Measurements from ENCODE around the gene STXBP3. TPM values are rescaled to one million over a fixed set of nuclear protein-coding genes. Genes with fewer than 3 reads are reported as not detected.
"Not testable (repeated sequence)": the region's sequence is repeated elsewhere in the genome, so short reads cannot be mapped to it uniquely, and the experiment has no call there.

Gene STXBP3
- total RNA-seq, 1 donor from 2014 or later, result 48.2 TPM

DNA sequence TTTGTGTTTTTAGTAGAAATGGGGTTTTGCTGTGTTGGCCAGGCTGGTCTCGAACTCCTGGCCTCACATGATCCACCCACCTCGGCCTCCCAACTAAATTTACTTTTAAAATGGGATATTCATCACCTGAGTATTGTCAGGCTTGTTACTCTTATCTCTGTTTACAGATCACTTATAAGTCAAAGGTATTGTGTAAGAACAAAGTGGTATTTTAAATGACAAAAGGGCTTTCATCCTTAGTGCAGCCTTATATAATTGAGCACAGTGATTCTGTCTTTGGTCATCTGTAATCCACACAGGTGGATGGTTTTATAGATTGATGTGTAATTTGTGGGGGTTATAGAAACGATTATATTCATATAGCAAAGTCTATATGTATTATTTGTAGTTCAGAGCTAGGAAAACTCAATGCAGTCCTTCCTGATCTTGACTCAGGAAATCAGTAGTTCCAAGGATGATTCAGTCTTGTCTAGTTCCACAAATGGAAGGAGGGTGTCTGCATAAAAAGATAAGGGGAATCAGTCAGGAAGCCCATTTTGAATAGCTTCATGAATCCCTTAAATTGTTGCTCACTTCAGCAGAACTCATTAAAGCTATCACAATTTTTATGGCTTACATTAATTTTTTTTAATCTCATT is 34.6 kb downstream of the STXBP3 start:
- Histone ChIP-seq H3K4me3 (ENCODE audit: low read depth, low read length) (no peak overlapping the region), H3K36me3 (ENCODE audit: control insufficient read depth, insufficient read depth, low read length) (peaks cover 1% of the 10 kb centered on the region), H3K27me3 (ENCODE audit: control insufficient read depth, insufficient read depth, low read length) (no peaks in the 10 kb centered on the region)
- DNase-seq (ENCODE audit: low read depth), result no peak
- TF ChIP-seq, protein P1, sequence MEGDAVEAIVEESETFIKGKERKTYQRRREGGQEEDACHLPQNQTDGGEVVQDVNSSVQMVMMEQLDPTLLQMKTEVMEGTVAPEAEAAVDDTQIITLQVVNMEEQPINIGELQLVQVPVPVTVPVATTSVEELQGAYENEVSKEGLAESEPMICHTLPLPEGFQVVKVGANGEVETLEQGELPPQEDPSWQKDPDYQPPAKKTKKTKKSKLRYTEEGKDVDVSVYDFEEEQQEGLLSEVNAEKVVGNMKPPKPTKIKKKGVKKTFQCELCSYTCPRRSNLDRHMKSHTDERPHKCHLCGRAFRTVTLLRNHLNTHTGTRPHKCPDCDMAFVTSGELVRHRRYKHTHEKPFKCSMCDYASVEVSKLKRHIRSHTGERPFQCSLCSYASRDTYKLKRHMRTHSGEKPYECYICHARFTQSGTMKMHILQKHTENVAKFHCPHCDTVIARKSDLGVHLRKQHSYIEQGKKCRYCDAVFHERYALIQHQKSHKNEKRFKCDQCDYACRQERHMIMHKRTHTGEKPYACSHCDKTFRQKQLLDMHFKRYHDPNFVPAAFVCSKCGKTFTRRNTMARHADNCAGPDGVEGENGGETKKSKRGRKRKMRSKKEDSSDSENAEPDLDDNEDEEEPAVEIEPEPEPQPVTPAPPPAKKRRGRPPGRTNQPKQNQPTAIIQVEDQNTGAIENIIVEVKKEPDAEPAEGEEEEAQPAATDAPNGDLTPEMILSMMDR (IDR thresholded peaks at IDR 0.05; ENCODE audit: insufficient read depth, low read length, poor library complexity, severe bottlenecking), result no peak

DNA sequence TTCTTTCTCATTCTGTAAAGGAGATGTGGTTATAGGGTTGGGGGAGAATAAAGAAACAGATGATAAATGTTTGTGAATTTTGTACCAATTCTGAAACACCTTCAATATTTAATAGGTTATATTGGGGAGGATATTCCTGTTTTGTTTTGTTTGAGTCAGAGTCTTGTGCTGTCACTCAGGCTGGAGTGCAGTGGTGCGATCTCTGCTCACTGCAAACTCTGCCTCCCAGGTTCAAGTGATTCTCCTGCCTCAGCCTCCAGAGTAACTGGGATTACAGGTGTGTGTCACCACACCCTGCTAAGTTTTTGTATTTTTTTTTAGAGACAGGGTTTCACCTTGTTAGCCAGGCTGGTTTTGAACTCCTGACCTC is 35.1 kb downstream of the STXBP3 start:
- DNase-seq (ENCODE audit: low read depth); H3K27me3 ChIP-seq (ENCODE audit: control insufficient read depth, insufficient read depth, low read length); H3K36me3 ChIP-seq (ENCODE audit: control insufficient read depth, insufficient read depth, low read length); H3K4me3 ChIP-seq (ENCODE audit: low read depth, low read length): not testable (repeated sequence)

DNA sequence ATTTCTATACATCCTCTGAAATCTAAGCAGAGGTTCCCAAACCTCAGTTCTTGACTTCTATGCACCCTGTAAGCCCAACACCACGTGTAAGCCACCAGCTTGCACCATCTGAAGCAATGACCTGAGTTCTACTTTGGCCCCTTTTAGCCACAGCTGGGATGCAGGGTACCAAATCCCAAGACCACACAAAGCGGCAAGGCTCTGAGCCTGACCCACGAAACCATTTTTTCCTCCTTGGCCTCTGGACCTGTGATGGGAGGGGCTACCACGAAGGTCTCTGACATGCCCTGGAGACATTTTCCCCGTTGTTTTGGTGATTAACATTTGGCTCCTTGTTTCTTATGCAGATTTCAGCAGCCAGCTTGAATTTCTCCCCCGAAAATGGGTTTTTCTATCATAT is 38.8 kb downstream of the STXBP3 start:
- H3K27me3 ChIP-seq (ENCODE audit: control insufficient read depth, insufficient read depth, low read length), result no peaks in the 10 kb centered on the region
- TF ChIP-seq, protein P1 (IDR thresholded peaks at IDR 0.05; ENCODE audit: insufficient read depth, low read length, poor library complexity, severe bottlenecking), result no peak
- H3K36me3 ChIP-seq (ENCODE audit: control insufficient read depth, insufficient read depth, low read length), result peaks cover 1% of the 10 kb centered on the region
- no peak overlapping the region for H3K4me3 ChIP-seq (ENCODE audit: low read depth, low read length)
- DNase-seq (ENCODE audit: low read depth), result no peak

DNA sequence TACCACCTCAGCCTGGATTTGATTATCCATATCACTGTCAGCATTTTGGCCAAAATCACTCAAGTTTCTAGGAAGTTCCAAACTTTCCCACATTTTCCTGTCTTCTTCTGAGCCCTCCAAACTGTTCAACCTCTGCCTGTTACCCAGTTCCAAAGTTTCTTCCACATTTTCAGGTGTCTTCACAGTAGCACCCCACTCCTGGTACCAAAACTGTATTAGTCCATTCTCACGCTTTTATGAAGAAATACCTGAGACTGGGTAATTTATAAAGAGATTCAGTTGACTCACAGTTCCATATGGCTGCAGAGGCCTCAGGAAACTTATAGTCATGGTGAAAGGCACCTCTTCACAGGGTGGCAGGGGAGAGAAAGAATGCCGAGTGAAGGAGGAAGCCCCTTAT is 39.4 kb downstream of the STXBP3 start:
- Histone ChIP-seq H3K4me3 (ENCODE audit: low read depth, low read length) (no peak overlapping the region), H3K36me3 (ENCODE audit: control insufficient read depth, insufficient read depth, low read length) (peaks cover 1% of the 10 kb centered on the region), H3K27me3 (ENCODE audit: control insufficient read depth, insufficient read depth, low read length) (no peaks in the 10 kb centered on the region)
- TF ChIP-seq, protein P1 (IDR thresholded peaks at IDR 0.05; ENCODE audit: insufficient read depth, low read length, poor library complexity, severe bottlenecking), result no peak
- DNase-seq (ENCODE audit: low read depth), result no peak

DNA sequence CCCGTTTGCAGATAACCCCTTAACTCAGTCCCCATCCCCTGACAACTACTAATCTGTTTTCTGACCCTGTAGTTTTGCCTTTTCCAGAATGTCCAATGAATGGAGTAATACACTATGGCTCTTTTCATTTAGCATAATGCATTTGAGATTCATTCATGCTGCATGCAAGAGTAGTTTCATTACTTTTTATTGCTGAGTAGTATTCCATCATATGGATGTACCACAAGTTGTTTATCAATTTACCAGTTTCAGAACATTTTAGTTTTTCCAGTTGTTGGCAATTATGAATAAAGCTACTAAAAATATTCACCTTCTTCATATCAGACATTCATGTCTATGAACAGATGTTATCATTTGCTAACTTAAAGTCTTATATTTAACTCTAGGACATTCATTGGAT is 45.3 kb downstream of the STXBP3 start:
- Histone ChIP-seq H3K27me3 (ENCODE audit: control insufficient read depth, insufficient read depth, low read length) (no peaks in the 10 kb centered on the region), H3K4me3 (ENCODE audit: low read depth, low read length) (no peak overlapping the region), H3K36me3 (ENCODE audit: control insufficient read depth, insufficient read depth, low read length) (no peaks in the 10 kb centered on the region)
- DNase-seq (ENCODE audit: low read depth), result no peak
- TF ChIP-seq, protein P1 (IDR thresholded peaks at IDR 0.05; ENCODE audit: insufficient read depth, low read length, poor library complexity, severe bottlenecking), result no peak

DNA sequence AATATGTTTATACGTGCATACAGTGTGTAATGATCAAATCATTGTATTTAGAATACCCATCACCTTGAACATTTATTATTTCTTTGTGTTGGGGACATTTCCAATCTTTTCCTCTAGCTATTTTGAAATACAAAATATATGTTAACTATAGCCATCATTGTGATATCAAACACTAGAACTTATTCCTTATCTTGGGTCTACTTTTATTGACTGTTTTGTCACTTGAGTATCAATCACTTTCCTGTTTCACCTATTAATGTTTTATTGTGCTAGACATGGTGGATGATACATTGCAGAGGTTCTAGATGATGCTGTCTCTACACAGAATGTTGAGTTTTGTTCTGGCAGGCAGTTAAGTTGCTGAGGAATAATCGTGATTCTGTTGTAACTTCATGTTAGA is 45.9 kb downstream of the STXBP3 start:
- TF ChIP-seq, protein P1 (IDR thresholded peaks at IDR 0.05; ENCODE audit: insufficient read depth, low read length, poor library complexity, severe bottlenecking), result no peak
- Histone ChIP-seq H3K4me3 (ENCODE audit: low read depth, low read length) (no peak overlapping the region), H3K36me3 (ENCODE audit: control insufficient read depth, insufficient read depth, low read length) (peaks cover 1% of the 10 kb centered on the region), H3K27me3 (ENCODE audit: control insufficient read depth, insufficient read depth, low read length) (no peaks in the 10 kb centered on the region)
- no peak for DNase-seq (ENCODE audit: low read depth)

All from kidney epithelial cell (primary cell).